HepG2 (cell line): ENCODE data around the gene CISD2. TPM values are rescaled to one million over a fixed set of nuclear protein-coding genes. Genes with fewer than 3 reads are reported as not detected.

Experiments used
- ARNT2 ChIP-seq: sonication (generic); formaldehyde crosslinking; IDR thresholded peaks from 2 replicates; pipeline ENCODE4 v1.8.0; 2022; ENCODE audit warnings: mild to moderate bottlenecking, low read depth, missing genetic modification reagents, moderate library complexity
- EED ChIP-seq: sonication (generic); formaldehyde crosslinking; IDR thresholded peaks from 2 replicates; pipeline ENCODE4 v1.5.0; 2020; ENCODE audit warnings: mild to moderate bottlenecking, missing genetic modification reagents
- GRHL1 ChIP-seq: sonication (generic); formaldehyde crosslinking; conservative IDR thresholded peaks from 2 replicates; pipeline ENCODE4 v1.8.0; 2022; ENCODE audit warnings: missing genetic modification reagents
- HCFC1 ChIP-seq: fragments of 150-350 bp; IDR thresholded peaks from 2 replicates; pipeline ENCODE4 v1.6.1; 2014; ENCODE audit warnings: low read depth, low read length
- KLF15 ChIP-seq: sonication (generic); formaldehyde crosslinking; IDR thresholded peaks from 2 replicates; pipeline ENCODE4 v1.8.1; 2023; ENCODE audit warnings: borderline replicate concordance, mild to moderate bottlenecking, inconsistent platforms, missing genetic modification reagents, mixed read lengths
- MAZ ChIP-seq, 2 experiments: sonication (generic) in 1 of 2; formaldehyde crosslinking in 1 of 2; IDR thresholded peaks; 2 replicates each; pipeline versions ENCODE4 v1.5.0 to v1.6.1; 2012 to 2020; ENCODE audit warnings: low read depth in 2 of 2, mild to moderate bottlenecking in 2 of 2, borderline replicate concordance in 1 of 2, improper control_type of control experiment in 1 of 2, low read length in 1 of 2, missing genetic modification reagents in 1 of 2, moderate library complexity in 1 of 2
- NR2F2 ChIP-seq: IDR thresholded peaks from 2 replicates; pipeline ENCODE4 v1.6.1; 2012; ENCODE audit warnings: low read depth, inconsistent platforms, borderline replicate concordance
- PAF1 ChIP-seq: IDR thresholded peaks from 2 replicates; pipeline ENCODE4 v1.6.1; 2016; ENCODE audit warnings: missing genetic modification reagents, missing compliant biosample characterization
- PHF5A ChIP-seq: IDR thresholded peaks from one replicate; pipeline ENCODE4 v1.6.1; 2018; ENCODE audit warnings: low read depth, missing genetic modification reagents; ENCODE audit not compliant: unreplicated experiment
- ZNF776 ChIP-seq: sonication (generic); formaldehyde crosslinking; IDR thresholded peaks from 2 replicates; pipeline ENCODE4 v1.4.0; 2020; ENCODE audit warnings: mild to moderate bottlenecking, missing genetic modification reagents
- ZSCAN31 ChIP-seq: sonication (generic); formaldehyde crosslinking; IDR thresholded peaks from 2 replicates; pipeline ENCODE4 v1.5.0; 2020; ENCODE audit warnings: low read depth, mild to moderate bottlenecking, missing genetic modification reagents
- polyA plus RNA-seq, 8 experiments: library from polyadenylated mRNA; depleted of rRNA in 3 of 8; stranded (reverse) in 7 of 8; unstranded in 1 of 8; fragments of >200 nt; fragmentation: Illumina TruSeq in 4 of 8; extraction: Trizol in 4 of 8; gene quantifications; 2 replicates each; pipeline versions ENCODE4 v1.2.1 to v1.2.3, GENCODE V29; 2011 to 2016; ENCODE audit warnings: low read depth in 4 of 8, missing spikeins in 1 of 8, mixed read lengths in 1 of 8; ENCODE audit not compliant: insufficient read depth in 1 of 8
- total RNA-seq, 5 experiments: library from RNA; depleted of rRNA; stranded (reverse); fragments of >200 nt; fragmentation: Illumina TruSeq; extraction: Trizol; gene quantifications; 2 replicates each; pipeline ENCODE4 v1.2.3, GENCODE V29; 2016; ENCODE audit warnings: low read depth in 1 of 5
- TF ChIP-seq, protein P1 (sequence below): sonication (generic); formaldehyde crosslinking; IDR thresholded peaks from 2 replicates; pipeline ENCODE4 v1.4.0; 2020; ENCODE audit warnings: low read depth, missing genetic modification reagents
- TF ChIP-seq, protein P2 (sequence below): sonication (generic); formaldehyde crosslinking; IDR thresholded peaks from 2 replicates; pipeline ENCODE4 v1.4.0; 2020; ENCODE audit warnings: low read depth, mild to moderate bottlenecking, missing genetic modification reagents

CISD2 gene
- total and polyA plus RNA-seq, 2 of the 13 experiments (the other 11 are each of a cell fraction or from before 2014, with no cell fraction given): 24.5 to 37.7 TPM

DNA sequence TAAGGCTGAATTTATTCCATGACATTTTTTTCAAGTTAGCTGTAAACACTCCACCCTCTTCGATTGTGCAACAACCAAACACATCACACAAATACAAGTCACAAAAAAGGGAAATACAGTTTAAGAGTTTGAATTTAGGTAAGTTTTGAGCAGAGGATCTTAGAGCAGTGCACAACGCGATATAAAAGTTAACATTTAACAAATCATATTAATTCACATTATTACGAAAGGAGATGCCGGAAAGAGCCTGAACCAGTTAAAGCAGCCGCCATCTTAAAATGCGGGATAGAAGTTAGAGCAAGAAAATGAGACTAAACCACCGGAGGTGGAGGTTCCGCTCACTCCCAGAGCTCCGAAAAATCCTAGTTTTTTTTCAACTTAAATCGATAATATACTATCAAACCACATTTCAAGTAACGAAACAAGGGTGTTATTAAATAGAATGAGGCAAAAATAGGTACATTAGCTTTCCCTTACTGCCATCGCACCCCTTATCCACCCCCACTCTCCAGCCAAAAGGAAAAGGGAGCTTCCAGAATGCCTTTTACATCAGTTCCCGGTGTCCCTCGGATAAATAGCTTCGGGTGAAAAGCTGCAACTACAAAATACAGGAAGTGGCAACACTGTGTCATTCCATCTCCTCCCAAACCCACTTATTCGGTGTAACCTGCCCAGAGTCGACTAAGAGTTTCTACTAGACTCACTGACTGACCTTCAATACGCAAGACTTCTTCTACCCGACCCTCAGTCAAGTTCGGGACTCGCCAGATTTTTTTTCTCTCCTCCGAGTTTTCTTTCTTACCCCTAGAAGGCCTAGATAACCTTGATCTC is 43.3 kb upstream of the CISD2 start (continued):
- TF ChIP-seq, protein P1, sequence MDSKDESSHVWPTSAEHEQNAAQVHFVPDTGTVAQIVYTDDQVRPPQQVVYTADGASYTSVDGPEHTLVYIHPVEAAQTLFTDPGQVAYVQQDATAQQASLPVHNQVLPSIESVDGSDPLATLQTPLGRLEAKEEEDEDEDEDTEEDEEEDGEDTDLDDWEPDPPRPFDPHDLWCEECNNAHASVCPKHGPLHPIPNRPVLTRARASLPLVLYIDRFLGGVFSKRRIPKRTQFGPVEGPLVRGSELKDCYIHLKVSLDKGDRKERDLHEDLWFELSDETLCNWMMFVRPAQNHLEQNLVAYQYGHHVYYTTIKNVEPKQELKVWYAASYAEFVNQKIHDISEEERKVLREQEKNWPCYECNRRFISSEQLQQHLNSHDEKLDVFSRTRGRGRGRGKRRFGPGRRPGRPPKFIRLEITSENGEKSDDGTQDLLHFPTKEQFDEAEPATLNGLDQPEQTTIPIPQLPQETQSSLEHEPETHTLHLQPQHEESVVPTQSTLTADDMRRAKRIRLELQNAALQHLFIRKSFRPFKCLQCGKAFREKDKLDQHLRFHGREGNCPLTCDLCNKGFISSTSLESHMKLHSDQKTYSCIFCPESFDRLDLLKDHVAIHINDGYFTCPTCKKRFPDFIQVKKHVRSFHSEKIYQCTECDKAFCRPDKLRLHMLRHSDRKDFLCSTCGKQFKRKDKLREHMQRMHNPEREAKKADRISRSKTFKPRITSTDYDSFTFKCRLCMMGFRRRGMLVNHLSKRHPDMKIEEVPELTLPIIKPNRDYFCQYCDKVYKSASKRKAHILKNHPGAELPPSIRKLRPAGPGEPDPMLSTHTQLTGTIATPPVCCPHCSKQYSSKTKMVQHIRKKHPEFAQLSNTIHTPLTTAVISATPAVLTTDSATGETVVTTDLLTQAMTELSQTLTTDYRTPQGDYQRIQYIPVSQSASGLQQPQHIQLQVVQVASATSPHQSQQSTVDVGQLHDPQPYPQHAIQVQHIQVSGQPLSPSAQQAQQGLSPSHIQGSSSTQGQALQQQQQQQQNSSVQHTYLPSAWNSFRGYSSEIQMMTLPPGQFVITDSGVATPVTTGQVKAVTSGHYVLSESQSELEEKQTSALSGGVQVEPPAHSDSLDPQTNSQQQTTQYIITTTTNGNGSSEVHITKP (CRISPR knock-in tag): peak; percentile 97
- no peak for TF ChIP-seq ZNF776 (CRISPR knock-in tag)
- TF ChIP-seq PHF5A (CRISPR knock-in tag): peak; percentile 9
- TF ChIP-seq KLF15 (CRISPR knock-in tag): no peak
- no peak for TF ChIP-seq GRHL1 (CRISPR knock-in tag)
- TF ChIP-seq PAF1 (CRISPR knock-in tag): no peak
- TF ChIP-seq MAZ (IDR thresholded peaks at IDR 0.05; ENCODE audit: borderline replicate concordance, low read depth, low read length): no peak
- 0 out of 2 replicates have a peak, but pooled peaks have one; percentile 24 for TF ChIP-seq MAZ (CRISPR knock-in tag; IDR thresholded peaks at IDR 0.05; ENCODE audit: low read depth)
- no peak for TF ChIP-seq EED (CRISPR knock-in tag)
- no peak for TF ChIP-seq NR2F2
- TF ChIP-seq, protein P2, sequence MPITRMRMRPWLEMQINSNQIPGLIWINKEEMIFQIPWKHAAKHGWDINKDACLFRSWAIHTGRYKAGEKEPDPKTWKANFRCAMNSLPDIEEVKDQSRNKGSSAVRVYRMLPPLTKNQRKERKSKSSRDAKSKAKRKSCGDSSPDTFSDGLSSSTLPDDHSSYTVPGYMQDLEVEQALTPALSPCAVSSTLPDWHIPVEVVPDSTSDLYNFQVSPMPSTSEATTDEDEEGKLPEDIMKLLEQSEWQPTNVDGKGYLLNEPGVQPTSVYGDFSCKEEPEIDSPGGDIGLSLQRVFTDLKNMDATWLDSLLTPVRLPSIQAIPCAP (CRISPR knock-in tag): no peak
- 0 out of 2 replicates have a peak, but pooled peaks have one; percentile 29 for TF ChIP-seq ARNT2 (CRISPR knock-in tag)
- TF ChIP-seq ZSCAN31 (CRISPR knock-in tag): no peak
- TF ChIP-seq HCFC1: no peak
